Superior temporal gyrus (tissue), 1 donor: ENCODE results near the gene ALDH3A1.

Source experiments
- DNase-seq: peaks from one replicate; pipeline ENCODE4 v3.0.0-alpha.2; 2016; ENCODE audit errors: extremely low spot score

Gene ALDH3A1

GRCh38 chr17:19759568-19760549 lies 11.8 kb upstream of the ALDH3A1 start:
- no peak for DNase-seq

GRCh38 chr17:19757536-19758180 lies 9.6 kb upstream of the ALDH3A1 start:
- DNase-seq = no peak

- DNase-seq = no peak
Measured at GRCh38 chr17:19756546-19756945, 8.4 kb upstream of the ALDH3A1 start.

GRCh38 chr17:19755821-19756510 lies 7.9 kb upstream of the ALDH3A1 start:
- no peak for DNase-seq

- no peak for DNase-seq
Measured at GRCh38 chr17:19755392-19755791, 7.3 kb upstream of the ALDH3A1 start.

GRCh38 chr17:19753661-19754463 lies 5.8 kb upstream of the ALDH3A1 start:
- DNase-seq = peak; percentile 85

GRCh38 chr17:19753051-19753509 lies 5.0 kb upstream of the ALDH3A1 start:
- peak; percentile 68 for DNase-seq

- peak; percentile 44 for DNase-seq
Measured at GRCh38 chr17:19752216-19753050, 4.3 kb upstream of the ALDH3A1 start.

GRCh38 chr17:19750835-19751234 lies 2.7 kb upstream of the ALDH3A1 start:
- DNase-seq = no peak

- no peak for DNase-seq
Measured at GRCh38 chr17:19750020-19750572, 2.0 kb upstream of the ALDH3A1 start.

GRCh38 chr17:19748807-19749193 lies 702 bp upstream of the ALDH3A1 start:
- DNase-seq = no peak

GRCh38 chr17:19747159-19747719 lies 859 bp downstream of the ALDH3A1 start:
- DNase-seq = no peak

GRCh38 chr17:19746517-19746916 lies 1.6 kb downstream of the ALDH3A1 start:
- no peak for DNase-seq

GRCh38 chr17:19744922-19745757 lies 3.0 kb downstream of the ALDH3A1 start:
- DNase-seq = peak; percentile 89

- no peak for DNase-seq
Measured at GRCh38 chr17:19744492-19744891, 3.6 kb downstream of the ALDH3A1 start.

GRCh38 chr17:19743101-19744100 lies 4.7 kb downstream of the ALDH3A1 start:
- DNase-seq = no peak

- DNase-seq = no peak
Measured at GRCh38 chr17:19742495-19742894, 5.6 kb downstream of the ALDH3A1 start.
